ENCODE measurements around the gene NDC1.

NDC1 gene

DNA sequence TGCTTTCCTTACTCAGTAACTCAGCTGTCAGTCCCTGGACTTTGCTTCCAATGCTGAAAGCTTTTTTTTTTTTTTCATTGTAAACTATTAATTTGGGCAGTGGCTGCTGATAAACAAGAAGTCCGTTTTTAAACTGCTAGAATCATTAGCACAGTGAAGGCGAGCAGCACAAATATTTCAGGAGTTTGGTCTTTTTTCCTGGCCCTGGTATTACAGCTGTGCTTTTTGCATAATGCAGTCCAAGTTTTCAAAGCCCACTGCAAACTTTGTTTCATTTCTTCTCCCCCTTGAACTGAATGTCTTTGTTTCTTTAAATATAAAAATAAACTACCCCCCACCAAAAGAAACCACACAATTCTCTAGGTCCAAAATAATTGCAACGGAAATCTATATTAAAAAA is 105.7 kb downstream of the NDC1 start:
- DNase-seq (ENCODE audit: low read depth in 2 of 2): no peak

DNA sequence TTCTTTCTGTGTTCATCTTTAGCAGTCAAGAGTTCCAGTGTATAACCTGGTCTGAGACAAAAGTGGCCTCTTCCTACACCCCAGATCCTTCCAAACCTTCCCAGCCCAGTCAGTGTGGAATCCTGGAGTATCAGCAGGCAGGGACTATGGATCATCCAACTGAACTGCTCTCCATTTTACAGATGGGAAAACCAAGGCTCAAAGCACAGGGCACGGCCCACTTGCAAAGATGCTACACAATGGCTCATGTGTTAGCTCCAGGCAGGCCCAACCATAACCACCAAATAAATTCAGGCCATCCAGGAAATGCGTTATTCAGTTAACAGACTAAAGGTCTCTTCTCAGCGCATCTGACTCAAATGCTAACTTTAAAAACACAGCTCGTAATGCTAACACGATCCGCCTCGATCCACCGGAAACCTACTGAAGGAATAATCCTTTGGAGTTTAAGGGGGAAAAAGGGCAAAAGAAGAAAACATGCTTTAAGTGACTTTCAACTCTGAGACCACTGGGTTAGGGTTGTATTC is 106.3 kb downstream of the NDC1 start:
- no peak for DNase-seq (ENCODE audit: low read depth in 2 of 2)

DNA sequence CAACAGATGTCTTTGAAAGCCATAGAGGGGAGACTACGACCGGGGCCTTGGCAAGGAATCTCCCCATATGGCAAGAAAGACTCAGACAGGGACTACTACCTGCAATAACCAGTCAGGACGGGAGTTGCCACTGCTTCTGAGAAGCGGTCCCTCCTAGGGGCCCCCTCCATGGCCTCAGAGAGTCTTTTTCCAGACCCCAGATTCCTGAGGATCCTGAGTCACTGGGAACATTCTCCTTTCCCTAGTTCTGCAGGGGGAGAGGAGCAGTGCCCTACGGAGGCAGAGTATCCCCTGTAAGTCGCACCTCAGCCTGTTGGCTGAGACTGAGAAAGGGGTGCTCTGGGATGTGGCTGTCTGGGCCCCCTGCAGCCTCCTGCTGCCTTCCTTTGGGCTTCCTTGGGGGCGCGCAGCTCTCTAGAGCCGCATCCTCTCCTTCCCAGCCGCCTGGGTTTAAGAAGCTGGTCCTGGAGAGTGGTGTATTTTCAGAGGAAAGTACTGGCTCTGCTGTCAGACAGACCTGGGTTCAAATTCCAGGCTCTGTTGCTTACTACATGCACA is 107.0 kb downstream of the NDC1 start:
- no peak for DNase-seq (ENCODE audit: low read depth in 2 of 2)

- DNase-seq (ENCODE audit: low read depth in 2 of 2): no peak
Observed at GRCh38 chr1:53730224-53730865, 107.8 kb downstream of the NDC1 start.

- no peak for DNase-seq (ENCODE audit: low read depth in 2 of 2)
Observed at GRCh38 chr1:53729456-53730223, 108.5 kb downstream of the NDC1 start.

- no peak for DNase-seq (ENCODE audit: low read depth in 2 of 2)
Observed at GRCh38 chr1:53728702-53729455, 109.2 kb downstream of the NDC1 start.

GRCh38 chr1:53728196-53728595 is 109.9 kb downstream of the NDC1 start:
- no peak for DNase-seq (ENCODE audit: low read depth in 2 of 2)

DNA sequence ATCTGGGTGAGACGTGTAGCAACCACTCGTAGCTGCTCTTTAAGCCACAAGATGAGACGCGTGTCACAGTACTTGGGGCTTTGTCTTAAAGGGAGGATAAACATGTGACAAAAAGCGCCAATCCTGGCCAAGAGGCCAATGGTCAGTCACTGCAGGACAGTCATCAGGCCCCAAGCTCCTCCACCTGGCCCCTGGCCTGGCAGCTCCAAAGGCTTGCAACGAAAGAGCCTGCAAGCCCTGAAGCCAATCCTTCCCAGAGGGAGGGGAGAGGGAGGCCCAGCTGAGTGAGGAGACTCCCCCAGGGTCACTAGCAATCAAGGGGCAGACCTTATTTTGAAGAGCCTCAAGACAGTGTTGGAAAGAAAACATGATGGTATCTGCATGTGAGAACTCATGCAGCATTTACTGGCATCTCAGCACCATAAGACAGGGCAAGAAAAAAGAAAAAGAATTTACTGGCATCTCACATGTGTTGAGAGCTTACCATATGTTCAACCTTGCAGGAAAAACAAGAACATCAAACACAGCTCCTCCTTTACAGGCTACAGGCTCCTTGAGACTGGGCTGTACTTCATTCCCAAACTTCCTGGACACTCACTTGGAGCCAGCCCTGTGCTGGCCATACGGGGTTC is 110.5 kb downstream of the NDC1 start:
- DNase-seq (ENCODE audit: low read depth in 2 of 2): no peak

DNA sequence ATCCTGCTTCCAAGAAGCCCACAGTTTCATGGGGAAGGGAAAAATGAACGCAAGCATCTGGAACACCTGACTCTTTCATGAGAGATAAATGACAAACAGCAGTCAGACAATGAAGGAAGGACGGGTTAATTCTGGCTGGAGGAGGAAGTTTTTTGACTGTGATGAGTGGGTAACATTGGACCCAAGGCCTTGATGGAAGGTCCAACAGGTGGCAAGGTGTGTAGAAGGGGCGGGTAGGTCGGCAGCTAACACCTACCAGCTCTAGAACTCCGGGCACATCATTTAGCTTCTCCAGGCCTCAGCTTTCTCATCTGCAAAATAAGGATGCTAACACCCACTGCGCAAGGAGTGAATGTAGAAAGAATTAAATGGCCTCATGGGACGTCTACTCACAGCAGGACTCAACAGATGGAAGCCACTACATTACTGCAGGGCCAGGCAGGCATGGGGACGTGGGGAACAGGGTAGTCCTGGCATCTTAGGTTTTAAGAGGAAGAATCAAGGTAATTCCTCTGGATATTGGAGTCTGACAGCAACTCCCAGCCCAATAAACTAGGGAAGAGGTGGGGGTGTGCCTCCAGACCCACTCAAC is 112.0 kb downstream of the NDC1 start:
- DNase-seq (ENCODE audit: low read depth in 2 of 2): no peak

- DNase-seq (ENCODE audit: low read depth in 2 of 2): no peak
Observed at GRCh38 chr1:53725238-53725689, 112.8 kb downstream of the NDC1 start.

- DNase-seq (ENCODE audit: low read depth in 2 of 2): no peak
Observed at GRCh38 chr1:53722025-53722424, 116.1 kb downstream of the NDC1 start.

- no peak for DNase-seq (ENCODE audit: low read depth in 2 of 2)
Observed at GRCh38 chr1:53721088-53721487, 117.0 kb downstream of the NDC1 start.

DNA sequence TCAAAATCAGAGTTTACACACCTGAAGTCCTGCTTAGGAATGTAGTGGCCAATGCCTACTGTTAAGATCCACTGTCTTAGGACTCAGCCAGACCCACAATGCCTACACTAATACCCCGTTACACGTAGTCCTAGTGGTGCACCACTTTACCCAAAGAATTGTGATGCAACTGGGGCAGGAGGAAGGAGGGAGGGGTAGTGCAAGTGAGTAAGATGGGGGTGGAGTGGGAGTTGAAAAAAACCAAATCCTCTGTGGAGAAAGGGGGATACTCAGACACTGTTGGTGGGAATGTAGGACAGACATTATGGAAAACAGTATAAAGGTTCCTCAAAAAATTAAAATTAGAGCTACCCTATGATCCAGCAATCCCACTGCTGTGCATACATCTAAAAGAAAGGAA is 118.6 kb downstream of the NDC1 start:
- DNase-seq (ENCODE audit: low read depth in 2 of 2): no peak

GRCh38 chr1:53718443-53718842 is 119.7 kb downstream of the NDC1 start:
- DNase-seq (ENCODE audit: low read depth in 2 of 2): no peak

- DNase-seq (ENCODE audit: low read depth in 2 of 2): no peak
Observed at GRCh38 chr1:53717025-53717804, 120.9 kb downstream of the NDC1 start.

DNA sequence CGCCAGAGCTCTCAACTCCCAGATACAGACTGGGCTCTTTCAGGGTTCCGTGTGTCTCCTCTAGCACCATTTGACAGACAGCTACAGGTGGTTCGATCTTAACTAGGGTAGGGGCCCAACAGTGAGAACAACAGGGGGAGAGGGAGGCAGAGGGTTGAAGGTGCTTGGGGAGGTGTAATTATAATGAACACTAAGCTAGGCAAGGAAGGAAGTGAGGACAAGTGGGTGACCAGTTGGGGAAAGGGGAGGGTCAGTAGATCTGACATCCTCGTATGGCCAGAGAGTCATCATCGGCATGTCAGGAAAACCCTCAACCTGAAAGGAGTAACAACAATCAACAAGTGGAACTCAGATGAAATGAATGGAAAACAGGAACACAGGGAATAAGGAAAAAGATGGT is 121.9 kb downstream of the NDC1 start:
- DNase-seq (ENCODE audit: low read depth in 2 of 2): no peak

DNA sequence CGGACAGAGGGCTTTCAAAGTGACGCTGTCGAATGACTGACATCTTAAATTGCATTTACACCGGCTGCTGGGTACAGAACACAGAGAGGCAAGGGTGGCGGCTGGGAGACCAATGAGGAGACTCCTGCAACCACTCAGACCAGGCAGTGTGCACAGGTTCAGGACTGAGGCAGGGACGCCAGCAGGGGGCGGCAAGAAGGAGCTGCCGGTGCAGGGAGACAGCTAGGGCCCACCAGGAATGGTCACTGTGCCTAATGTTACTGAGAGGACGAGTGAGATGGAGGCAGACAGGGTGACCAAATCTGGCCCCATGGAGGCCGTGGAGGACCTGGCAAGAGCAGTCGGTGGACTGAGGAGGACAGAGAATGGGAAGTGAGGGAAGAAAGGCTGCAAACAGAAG is 122.6 kb downstream of the NDC1 start:
- no peak for DNase-seq (ENCODE audit: low read depth in 2 of 2)
